K562 (cell line): ENCODE results near the gene GPR162. TPM values are rescaled to one million over a fixed set of nuclear protein-coding genes. Genes with fewer than 3 reads are reported as not detected.

Experiments used
- ASH1L ChIP-seq: fragments of 450-650 bp; IDR thresholded peaks from 2 replicates; pipeline ENCODE4 v1.6.1; 2018; ENCODE audit warnings: borderline replicate concordance, mild to moderate bottlenecking, low read depth; ENCODE audit not compliant: partially characterized antibody
- BHLHE40 ChIP-seq: IDR thresholded peaks from 2 replicates; pipeline ENCODE4 v1.6.1; 2011; ENCODE audit warnings: low read length, improper control_type of control experiment
- CBFB ChIP-seq: sonication (generic); formaldehyde crosslinking; IDR thresholded peaks from 2 replicates; pipeline ENCODE4 v1.4.0; 2020; ENCODE audit warnings: mild to moderate bottlenecking, missing genetic modification reagents
- CBX2 ChIP-seq: fragments of 200-600 bp; sonication (generic); IDR thresholded peaks from one replicate; pipeline ENCODE4 v1.6.1; 2012; ENCODE audit warnings: mild to moderate bottlenecking, low read length, inconsistent platforms; ENCODE audit not compliant: insufficient read depth, poor library complexity, severe bottlenecking
- HDAC2 ChIP-seq: fragments of 450-650 bp; IDR thresholded peaks from 2 replicates; pipeline ENCODE4 v1.6.1; 2016; ENCODE audit warnings: mild to moderate bottlenecking
- HNRNPUL1 ChIP-seq: fragments of 200-400 bp; formaldehyde crosslinking; IDR thresholded peaks from 2 replicates; pipeline ENCODE4 v1.6.1; 2017; ENCODE audit warnings: low read length
- MTA1 ChIP-seq: fragments of 450-650 bp; IDR thresholded peaks from 2 replicates; pipeline ENCODE4 v1.6.1; 2017; ENCODE audit warnings: borderline replicate concordance
- NFRKB ChIP-seq: fragments of 450-650 bp; IDR thresholded peaks from 2 replicates; pipeline ENCODE4 v1.6.1; 2016; ENCODE audit warnings: low read depth
- RBM15 ChIP-seq: fragments of 200-400 bp; formaldehyde crosslinking; IDR thresholded peaks from 2 replicates; pipeline ENCODE4 v1.6.1; 2018; ENCODE audit warnings: mild to moderate bottlenecking, low read length, moderate library complexity; ENCODE audit not compliant: insufficient read depth
- YBX1 ChIP-seq: fragments of 450-650 bp; IDR thresholded peaks from 2 replicates; pipeline ENCODE4 v1.7.1; 2016; ENCODE audit warnings: mild to moderate bottlenecking
- ZNF589 ChIP-seq: fragments of 200-800 bp; sonication (Bioruptor generic); IDR thresholded peaks from 2 replicates; pipeline ENCODE4 v1.6.1; 2016; ENCODE audit warnings: low read depth, missing genetic modification characterization, missing compliant biosample characterization
- ZNF79 ChIP-seq: fragments of 250-450 bp; sonication (Bioruptor Pico); IDR thresholded peaks from 2 replicates; pipeline ENCODE4 v1.4.0; 2020; ENCODE audit warnings: low read depth, mild to moderate bottlenecking, moderate library complexity
- polyA plus RNA-seq, 8 experiments: library from polyadenylated mRNA; depleted of rRNA in 4 of 8; stranded (reverse) in 5 of 8; unstranded in 3 of 8; fragments of >200 nt; fragmentation: Nextera tagmentation in 2 of 8; fragmentation: Illumina TruSeq in 1 of 8; extraction: Ambion mirVana in 2 of 8; extraction: Trizol in 1 of 8; gene quantifications; 2 replicates each; pipeline versions ENCODE4 v1.2.1 to v1.2.3, GENCODE V29; 2011 to 2014; ENCODE audit warnings: inconsistent platforms in 1 of 8, missing spikeins in 1 of 8
- total RNA-seq, 7 experiments: library from RNA; depleted of rRNA in 6 of 7; stranded (reverse); fragments of >200 nt in 6 of 7; fragmentation: Illumina TruSeq in 2 of 7; extraction: Trizol in 2 of 7; gene quantifications; 2 replicates each; pipeline versions ENCODE4 v1.2.1 to v1.2.3, GENCODE V29; 2011 to 2021; ENCODE audit warnings: low replicate concordance in 1 of 7
- TF ChIP-seq, protein P1 (sequence below): fragments of 250-450 bp; sonication (Bioruptor Pico); IDR thresholded peaks from 2 replicates; pipeline ENCODE4 v1.5.0; 2021; ENCODE audit warnings: mild to moderate bottlenecking, borderline replicate concordance
- TF ChIP-seq, protein P2 (sequence below): fragments of 250-450 bp; sonication (Bioruptor Pico); IDR thresholded peaks from 2 replicates; pipeline ENCODE4 v1.6.1; 2021; ENCODE audit warnings: mild to moderate bottlenecking
- TF ChIP-seq, protein P3 (sequence below): fragments of 450-650 bp; IDR thresholded peaks from 2 replicates; pipeline ENCODE4 v1.6.1; 2016; ENCODE audit warnings: mild to moderate bottlenecking, moderate library complexity

The GPR162 gene
- total and polyA plus RNA-seq, 9 of the 15 experiments (the other 6 are each of a cell fraction or from before 2014, with no cell fraction given), result 0.65 to 1.8 (median 1.1) TPM; not detected in 2

DNA sequence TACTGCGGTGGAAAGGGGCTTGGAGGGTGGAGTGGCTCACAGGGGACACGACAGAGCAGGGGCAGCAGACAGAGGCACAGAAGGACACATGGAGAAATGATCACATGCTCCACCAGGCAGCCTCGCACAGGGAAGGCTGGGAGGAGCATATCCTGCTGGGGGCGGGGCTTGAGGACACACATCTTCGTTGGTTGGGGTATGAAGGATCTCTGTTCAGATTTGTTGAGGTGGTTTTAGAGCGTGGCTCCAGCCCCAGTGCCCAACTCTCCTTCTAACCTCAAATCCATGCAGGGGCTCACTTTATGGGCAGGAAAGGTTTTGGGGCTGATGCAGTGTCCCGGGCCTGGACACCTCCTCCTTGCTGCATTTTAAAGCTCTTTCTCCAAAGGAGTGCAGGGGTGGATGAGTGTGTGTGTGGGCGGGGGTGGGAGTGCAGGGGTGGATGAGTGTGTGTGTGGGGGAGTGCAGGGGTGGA is 5.9 kb downstream of the GPR162 start (continued):
- TF ChIP-seq ASH1L (no peak), CBFB (CRISPR knock-in tag) (no peak), CBX2 (no peak), YBX1 (no peak), HNRNPUL1 (no peak), BHLHE40 (no peak), NFRKB (no peak), MTA1 (no peak), HDAC2 (0 out of 2 replicates have a peak, but pooled peaks have one; percentile 22), ZNF79 (CRISPR knock-in tag) (no peak), RBM15 (no peak), ZNF589 (CRISPR knock-in tag) (no peak)
- TF ChIP-seq, protein P1, sequence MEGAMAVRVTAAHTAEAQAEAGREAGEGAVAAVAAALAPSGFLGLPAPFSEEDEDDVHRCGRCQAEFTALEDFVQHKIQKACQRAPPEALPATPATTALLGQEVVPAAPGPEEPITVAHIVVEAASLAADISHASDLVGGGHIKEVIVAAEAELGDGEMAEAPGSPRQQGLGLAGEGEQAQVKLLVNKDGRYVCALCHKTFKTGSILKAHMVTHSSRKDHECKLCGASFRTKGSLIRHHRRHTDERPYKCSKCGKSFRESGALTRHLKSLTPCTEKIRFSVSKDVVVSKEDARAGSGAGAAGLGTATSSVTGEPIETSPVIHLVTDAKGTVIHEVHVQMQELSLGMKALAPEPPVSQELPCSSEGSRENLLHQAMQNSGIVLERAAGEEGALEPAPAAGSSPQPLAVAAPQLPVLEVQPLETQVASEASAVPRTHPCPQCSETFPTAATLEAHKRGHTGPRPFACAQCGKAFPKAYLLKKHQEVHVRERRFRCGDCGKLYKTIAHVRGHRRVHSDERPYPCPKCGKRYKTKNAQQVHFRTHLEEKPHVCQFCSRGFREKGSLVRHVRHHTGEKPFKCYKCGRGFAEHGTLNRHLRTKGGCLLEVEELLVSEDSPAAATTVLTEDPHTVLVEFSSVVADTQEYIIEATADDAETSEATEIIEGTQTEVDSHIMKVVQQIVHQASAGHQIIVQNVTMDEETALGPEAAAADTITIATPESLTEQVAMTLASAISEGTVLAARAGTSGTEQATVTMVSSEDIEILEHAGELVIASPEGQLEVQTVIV, result no peak
- TF ChIP-seq, protein P2, sequence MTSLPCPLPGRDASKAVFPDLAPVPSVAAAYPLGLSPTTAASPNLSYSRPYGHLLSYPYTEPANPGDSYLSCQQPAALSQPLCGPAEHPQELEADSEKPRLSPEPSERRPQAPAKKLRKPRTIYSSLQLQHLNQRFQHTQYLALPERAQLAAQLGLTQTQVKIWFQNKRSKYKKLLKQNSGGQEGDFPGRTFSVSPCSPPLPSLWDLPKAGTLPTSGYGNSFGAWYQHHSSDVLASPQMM, result no peak
- TF ChIP-seq, protein P3, sequence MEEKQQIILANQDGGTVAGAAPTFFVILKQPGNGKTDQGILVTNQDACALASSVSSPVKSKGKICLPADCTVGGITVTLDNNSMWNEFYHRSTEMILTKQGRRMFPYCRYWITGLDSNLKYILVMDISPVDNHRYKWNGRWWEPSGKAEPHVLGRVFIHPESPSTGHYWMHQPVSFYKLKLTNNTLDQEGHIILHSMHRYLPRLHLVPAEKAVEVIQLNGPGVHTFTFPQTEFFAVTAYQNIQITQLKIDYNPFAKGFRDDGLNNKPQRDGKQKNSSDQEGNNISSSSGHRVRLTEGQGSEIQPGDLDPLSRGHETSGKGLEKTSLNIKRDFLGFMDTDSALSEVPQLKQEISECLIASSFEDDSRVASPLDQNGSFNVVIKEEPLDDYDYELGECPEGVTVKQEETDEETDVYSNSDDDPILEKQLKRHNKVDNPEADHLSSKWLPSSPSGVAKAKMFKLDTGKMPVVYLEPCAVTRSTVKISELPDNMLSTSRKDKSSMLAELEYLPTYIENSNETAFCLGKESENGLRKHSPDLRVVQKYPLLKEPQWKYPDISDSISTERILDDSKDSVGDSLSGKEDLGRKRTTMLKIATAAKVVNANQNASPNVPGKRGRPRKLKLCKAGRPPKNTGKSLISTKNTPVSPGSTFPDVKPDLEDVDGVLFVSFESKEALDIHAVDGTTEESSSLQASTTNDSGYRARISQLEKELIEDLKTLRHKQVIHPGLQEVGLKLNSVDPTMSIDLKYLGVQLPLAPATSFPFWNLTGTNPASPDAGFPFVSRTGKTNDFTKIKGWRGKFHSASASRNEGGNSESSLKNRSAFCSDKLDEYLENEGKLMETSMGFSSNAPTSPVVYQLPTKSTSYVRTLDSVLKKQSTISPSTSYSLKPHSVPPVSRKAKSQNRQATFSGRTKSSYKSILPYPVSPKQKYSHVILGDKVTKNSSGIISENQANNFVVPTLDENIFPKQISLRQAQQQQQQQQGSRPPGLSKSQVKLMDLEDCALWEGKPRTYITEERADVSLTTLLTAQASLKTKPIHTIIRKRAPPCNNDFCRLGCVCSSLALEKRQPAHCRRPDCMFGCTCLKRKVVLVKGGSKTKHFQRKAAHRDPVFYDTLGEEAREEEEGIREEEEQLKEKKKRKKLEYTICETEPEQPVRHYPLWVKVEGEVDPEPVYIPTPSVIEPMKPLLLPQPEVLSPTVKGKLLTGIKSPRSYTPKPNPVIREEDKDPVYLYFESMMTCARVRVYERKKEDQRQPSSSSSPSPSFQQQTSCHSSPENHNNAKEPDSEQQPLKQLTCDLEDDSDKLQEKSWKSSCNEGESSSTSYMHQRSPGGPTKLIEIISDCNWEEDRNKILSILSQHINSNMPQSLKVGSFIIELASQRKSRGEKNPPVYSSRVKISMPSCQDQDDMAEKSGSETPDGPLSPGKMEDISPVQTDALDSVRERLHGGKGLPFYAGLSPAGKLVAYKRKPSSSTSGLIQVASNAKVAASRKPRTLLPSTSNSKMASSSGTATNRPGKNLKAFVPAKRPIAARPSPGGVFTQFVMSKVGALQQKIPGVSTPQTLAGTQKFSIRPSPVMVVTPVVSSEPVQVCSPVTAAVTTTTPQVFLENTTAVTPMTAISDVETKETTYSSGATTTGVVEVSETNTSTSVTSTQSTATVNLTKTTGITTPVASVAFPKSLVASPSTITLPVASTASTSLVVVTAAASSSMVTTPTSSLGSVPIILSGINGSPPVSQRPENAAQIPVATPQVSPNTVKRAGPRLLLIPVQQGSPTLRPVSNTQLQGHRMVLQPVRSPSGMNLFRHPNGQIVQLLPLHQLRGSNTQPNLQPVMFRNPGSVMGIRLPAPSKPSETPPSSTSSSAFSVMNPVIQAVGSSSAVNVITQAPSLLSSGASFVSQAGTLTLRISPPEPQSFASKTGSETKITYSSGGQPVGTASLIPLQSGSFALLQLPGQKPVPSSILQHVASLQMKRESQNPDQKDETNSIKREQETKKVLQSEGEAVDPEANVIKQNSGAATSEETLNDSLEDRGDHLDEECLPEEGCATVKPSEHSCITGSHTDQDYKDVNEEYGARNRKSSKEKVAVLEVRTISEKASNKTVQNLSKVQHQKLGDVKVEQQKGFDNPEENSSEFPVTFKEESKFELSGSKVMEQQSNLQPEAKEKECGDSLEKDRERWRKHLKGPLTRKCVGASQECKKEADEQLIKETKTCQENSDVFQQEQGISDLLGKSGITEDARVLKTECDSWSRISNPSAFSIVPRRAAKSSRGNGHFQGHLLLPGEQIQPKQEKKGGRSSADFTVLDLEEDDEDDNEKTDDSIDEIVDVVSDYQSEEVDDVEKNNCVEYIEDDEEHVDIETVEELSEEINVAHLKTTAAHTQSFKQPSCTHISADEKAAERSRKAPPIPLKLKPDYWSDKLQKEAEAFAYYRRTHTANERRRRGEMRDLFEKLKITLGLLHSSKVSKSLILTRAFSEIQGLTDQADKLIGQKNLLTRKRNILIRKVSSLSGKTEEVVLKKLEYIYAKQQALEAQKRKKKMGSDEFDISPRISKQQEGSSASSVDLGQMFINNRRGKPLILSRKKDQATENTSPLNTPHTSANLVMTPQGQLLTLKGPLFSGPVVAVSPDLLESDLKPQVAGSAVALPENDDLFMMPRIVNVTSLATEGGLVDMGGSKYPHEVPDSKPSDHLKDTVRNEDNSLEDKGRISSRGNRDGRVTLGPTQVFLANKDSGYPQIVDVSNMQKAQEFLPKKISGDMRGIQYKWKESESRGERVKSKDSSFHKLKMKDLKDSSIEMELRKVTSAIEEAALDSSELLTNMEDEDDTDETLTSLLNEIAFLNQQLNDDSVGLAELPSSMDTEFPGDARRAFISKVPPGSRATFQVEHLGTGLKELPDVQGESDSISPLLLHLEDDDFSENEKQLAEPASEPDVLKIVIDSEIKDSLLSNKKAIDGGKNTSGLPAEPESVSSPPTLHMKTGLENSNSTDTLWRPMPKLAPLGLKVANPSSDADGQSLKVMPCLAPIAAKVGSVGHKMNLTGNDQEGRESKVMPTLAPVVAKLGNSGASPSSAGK, result peak; percentile 51; the same call in 1 of the 2 replicates
